ENCODE measurements around the gene BBS9.
"Not testable (repeated sequence)": the region's sequence is repeated elsewhere in the genome, so short reads cannot be mapped to it uniquely, and the experiment has no call there.

BBS9 gene

DNA sequence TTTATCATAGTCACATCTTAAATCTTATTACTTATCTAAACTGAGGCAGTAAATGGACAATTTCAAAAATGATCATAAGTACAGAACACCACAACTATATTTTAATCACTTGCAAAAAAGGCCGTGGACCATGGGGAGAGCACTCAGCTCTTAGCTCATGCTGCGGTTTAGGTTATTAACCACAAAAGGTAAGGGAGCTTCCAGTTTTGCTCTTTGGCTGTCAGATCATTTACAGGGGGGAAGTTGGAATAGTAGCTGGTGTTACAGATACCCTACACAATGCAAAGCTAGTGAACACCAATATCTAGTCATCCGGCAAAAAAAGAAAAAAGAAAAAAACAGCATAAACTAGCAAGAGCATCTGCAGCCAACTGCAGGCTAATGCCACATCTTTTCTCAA, 147.0 kb downstream of the BBS9 start:
- DNase-seq (ENCODE audit: low spot score): no peak

DNA sequence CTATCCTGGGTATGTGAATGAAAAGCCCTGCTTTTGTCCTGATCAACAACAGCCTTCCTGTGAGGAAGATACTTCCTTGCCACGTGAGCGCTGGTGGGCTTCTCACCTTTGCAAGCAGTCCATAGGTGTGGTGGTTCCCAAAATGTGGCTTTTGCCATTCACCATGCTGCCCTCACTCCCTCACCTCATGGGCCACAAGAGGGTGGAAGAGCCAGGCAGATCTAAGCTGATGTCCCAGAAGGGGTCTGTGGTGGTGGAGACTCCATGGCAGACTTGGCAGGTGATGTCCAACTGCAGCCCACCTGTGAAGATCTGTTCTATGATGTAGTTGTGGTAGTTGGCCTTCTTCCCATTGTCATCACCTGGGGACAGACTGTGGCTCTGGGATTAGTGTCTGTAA, 147.4 kb downstream of the BBS9 start:
- DNase-seq (ENCODE audit: low spot score): no peak

DNA sequence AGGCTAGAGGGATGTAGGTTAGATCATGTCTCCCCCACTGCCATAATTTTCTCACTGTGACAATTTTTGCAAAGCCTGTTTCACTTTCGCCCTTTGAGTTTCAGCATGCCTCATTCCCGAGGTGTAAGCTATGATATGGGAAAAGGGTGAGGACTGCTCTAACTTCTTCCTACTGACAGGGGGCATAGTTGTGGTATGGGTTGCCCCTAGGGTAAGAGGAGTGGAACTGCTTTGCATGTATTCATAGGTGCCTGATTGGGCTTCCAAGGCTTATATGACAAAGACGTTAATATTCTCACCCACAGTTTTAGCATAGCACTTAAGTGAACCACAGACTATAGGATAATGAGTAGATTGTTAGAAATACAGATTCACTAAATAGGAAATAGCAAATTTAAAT, 148.7 kb downstream of the BBS9 start:
- no peak for DNase-seq (ENCODE audit: low spot score)

DNA sequence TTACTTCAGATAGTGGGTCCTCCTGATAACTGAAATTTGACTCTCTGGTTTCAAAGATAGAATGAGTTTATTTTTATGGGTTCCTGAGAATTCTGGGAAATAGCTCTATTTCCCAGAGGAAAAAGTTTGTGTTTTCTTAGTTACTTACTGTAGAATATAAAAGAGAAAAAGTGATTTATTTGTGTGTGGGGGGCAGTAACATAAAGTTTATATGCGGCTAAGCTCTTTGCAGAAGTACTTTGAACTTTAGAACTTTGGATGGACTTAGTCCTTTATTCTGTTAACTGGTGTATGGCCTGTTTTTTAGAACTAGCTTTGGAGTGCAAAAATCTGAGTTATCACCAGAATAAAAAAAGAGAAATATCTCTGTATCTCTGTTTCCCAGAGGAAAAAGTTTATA, 157.1 kb downstream of the BBS9 start:
- DNase-seq (ENCODE audit: low spot score): no peak

DNA sequence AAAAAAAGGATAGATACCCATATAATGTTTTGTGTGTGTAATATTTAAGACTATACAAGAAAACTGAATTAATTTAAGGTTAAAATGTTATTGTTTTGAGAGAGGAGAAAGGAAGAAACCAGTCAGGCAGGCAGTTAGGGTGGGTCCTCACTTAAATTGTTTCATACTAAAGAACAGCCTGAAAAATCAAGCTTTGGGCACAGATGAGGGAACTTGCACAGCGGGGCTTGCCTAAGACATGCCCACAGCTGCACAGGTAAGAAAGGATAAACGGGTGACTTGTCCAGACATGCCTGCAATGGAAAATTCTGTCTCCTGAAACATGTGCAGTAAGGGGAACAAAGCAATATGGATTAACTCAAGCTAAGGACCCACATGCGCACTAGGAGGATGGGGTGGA, 158.4 kb downstream of the BBS9 start:
- no peak for DNase-seq (ENCODE audit: low spot score)

DNA sequence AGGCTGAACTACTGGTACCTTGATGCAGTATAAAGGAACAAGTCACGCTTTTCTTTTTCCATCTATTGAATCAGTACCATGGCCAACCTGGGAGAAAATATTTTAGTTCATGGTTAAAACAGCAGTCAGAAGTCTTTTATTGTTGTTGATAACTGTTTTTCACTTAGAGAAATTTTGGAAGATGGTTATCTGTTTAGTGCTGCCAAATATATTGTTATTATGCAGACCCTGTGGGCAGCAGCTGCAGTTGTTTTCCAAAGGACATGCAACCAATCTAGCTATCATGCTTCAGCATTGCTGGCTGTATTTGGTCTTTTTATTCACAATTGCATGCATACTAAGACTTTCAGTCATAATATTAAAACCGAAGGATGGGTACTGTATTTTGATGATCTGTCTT, 169.5 kb downstream of the BBS9 start:
- DNase-seq (ENCODE audit: low spot score): no peak

DNA sequence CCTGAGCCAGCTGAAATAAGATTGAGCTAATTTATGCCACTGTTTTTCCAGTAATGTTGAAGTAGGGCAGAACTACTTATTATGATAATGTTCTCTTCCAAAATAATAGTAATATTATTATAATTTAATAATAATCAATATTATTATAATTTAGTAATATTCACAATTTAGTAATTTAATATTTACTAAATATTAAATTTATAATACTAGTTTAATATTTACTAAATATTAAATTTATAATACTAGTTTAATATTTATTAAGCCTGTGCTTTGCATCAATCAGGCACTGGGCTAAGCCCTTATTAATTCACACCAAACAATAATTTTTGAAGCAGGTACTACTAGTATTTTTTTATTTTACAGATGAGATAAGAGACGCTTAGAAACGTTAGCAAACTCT, 170.1 kb downstream of the BBS9 start:
- DNase-seq (ENCODE audit: low spot score): no peak

DNA sequence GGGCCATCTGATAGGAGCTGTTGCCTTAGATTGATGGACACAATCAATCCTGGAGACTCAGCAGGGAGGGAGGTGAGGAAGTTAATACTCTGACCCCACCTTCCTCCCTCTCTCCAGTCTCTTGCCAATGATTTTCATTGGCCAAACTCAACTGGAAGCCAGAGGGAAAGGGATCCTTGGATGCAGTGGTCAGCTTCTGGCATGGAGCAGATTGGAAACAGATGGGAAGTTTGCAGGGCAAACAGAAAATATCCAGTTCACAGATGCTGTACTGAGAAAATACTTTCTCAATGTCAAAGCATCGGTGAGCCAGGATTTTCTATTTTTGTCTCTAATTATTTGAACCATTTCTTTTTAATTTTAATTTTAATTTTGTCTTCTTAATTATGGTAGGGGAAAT, 170.8 kb downstream of the BBS9 start:
- DNase-seq (ENCODE audit: low spot score): no peak

DNA sequence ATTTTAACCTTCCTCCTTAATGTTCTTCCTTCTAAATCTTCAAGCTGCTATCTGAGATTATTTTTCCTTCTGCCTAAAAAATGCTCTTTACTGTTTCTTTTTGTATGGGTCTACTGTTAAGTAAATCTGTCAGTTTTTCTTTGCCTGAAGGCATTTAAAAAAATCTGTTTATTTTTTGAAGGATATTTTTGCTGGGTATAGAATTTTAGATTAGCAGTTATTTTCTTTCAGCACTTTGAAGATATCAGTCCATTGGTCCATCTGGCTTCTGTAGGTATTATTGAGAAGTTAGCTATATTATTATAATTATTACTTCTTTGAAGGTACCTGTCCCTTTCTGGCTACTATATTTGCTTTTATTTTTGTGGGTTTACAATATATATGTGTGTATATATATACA, 171.4 kb downstream of the BBS9 start:
- DNase-seq (ENCODE audit: low spot score): no peak

DNA sequence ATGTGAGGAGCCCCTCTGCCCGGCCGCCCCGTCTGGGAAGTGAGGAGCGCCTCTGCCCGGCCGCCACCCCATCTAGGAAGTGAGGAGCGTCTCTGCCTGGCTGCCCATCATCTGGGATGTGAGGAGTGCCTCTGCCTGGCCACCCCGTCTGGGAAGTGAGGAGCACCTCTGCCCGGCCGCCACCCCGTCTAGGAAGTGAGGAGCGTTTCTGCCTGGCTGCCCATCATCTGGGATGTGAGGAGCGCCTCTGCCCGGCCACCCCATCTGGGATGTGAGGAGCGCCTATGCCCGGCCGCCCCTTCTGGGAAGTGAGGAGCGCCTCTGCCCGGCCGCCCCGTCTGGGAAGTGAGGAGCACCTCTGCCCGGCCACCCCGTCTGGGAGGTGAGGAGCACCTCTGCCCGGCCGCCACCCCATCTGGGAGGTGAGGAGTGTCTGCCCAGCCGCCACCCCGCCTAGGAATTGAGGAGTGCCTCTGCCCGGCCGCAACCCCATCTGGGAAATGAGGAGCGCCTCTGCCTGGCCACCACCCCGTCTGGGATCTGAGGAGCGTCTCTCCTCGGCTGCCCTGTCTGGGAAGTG, 174.7 kb downstream of the BBS9 start:
- DNase-seq (ENCODE audit: low spot score): not testable (repeated sequence)

DNA sequence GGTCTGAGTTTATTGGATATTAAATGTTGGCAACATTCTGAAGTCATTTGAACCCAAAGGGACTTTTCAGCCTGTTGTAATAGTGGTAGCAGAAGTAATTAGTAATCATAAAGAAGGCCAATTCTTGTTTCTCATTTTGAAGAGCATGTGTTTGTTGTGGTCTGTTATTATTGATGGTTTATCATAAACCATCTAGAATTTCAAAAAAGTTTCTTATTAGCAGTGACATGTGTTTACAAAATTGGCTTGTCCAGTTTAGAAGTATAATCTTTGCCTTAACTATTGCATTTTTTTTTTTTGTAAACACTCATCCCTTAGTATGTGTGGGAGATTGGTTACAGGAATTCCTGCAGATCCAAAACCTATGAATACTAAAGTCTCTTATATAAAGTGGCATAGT, 177.8 kb downstream of the BBS9 start:
- DNase-seq (ENCODE audit: low spot score): no peak

DNA sequence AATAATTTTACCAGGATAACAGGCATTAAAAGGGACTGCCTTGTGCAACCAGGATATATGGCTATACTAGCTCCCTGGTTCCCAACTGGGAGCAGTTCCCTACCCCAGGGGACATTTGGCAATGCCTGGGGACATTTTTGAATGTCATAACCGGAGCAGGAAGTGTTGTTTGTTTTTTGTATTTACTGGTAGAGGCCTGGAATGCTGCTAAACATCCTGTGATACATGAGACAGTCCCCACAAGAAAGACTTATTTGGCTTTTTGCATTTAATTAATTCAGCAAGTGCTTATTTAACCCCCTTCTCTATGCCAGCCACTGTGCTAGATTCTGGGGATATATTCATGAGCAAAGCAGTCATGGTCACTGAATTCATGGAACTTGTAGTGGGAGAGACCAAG, 181.2 kb downstream of the BBS9 start:
- DNase-seq (ENCODE audit: low spot score): no peak

DNA sequence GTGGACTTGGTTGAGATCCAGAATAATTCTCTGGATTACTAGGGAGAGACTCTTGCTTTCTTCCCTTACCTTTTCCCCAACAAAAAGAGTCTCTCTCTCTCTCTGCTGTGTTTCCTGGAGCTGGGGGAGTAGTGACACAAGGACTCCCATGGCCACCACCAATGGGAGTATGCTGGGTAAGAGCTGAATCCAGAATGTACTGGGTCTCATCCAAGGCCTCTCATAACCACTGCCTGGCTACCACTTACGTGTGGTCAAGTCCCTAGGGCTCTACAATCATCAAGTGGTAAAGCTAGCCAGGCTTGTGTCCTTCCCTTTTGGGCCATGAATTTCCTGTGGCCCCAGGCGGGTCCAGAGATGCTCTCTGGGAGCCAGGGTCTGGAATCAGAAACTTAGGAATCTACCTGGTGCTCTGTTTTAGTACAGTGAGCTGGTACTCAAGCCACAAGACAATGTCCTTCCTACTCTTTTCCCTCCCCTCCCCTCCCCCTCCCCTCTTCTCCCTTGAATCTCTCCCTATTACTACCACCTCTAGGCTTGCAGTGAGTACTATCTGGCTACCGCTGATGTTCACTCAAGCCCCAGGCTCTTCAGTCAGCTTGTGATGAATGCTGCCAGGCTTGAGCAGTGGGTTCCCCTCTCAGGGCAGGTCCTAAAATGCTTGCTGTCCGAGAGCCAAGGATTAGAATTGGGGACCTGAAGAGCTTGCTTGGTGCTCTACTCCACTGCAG, 196.6 kb downstream of the BBS9 start:
- no peak for DNase-seq (ENCODE audit: low spot score)

DNA sequence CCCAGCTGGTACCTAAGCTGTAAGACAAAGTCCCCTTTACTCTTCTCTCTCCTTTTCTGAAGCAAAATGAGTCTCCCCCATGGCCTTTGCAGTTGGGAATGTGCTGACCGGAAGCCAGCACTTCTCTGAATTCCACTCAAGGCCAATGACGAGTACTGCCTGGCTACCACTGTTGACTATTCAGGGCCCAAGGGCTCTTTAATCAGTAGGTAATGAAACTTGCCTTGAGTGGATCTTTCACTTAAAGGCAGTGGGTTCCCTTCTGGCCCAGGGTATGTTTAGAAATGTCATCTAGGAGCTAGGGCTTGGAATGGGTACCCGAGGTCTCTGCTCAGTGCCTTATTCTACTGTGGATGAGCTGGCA, 197.1 kb downstream of the BBS9 start:
- DNase-seq (ENCODE audit: low spot score): no peak

DNA sequence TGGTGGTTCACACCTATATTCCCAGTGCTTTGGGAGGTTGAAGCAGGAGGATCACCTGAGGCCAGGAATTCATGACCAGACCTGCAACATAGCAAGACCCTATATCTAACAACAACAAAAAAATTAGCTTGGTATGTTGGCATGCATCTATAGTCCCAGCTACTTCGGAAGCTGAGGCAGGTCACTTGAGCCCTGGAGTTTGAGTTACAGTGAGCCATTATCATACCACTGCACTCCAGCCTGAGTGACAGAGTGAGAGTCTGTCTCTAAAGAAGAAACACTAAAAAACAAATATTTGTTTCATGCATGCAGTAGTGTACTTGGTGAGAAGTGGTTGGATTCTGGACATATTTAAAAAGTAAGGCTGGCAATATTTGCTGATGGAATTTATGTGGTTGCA, 198.1 kb downstream of the BBS9 start:
- DNase-seq (ENCODE audit: low spot score): no peak

DNA sequence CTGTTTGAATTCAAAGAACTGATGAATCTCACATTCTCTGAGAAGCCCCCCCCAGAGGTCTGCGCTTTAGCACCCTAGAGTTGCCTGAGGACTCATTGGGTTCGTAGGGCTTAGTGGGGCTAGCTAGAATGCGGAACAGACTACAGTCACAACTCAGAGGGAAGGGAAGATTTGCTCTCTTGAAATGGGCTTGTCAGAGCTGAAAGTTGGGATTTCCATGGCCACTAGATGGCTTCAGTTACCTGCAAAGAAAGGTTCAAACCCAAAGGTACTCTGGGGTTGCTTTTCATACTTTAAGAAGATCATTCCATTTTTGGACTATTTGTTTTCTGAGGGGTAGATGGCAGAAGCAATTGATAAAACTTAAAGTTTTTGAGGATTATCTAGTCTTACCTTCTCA, 205.0 kb downstream of the BBS9 start:
- DNase-seq (ENCODE audit: low spot score): no peak

DNA sequence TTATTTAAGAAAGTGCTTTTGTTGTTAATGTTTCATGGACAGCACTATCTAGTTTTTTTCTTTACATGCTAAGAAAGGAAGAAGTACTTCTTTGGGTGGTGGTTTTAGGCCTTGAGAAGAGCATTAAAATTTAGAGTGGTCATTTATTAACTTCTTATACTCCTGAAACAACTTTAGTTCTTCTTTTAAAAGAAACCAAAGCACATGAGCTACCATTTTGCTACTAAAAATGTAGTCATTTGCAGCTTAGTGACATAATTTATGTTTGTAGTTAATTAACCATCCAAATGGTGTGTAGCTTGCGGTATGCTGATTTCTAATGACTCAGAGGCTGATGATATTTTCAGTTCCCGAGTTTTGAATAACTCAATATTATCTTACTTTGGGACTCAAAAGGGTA, 207.5 kb downstream of the BBS9 start:
- no peak for DNase-seq (ENCODE audit: low spot score)

DNA sequence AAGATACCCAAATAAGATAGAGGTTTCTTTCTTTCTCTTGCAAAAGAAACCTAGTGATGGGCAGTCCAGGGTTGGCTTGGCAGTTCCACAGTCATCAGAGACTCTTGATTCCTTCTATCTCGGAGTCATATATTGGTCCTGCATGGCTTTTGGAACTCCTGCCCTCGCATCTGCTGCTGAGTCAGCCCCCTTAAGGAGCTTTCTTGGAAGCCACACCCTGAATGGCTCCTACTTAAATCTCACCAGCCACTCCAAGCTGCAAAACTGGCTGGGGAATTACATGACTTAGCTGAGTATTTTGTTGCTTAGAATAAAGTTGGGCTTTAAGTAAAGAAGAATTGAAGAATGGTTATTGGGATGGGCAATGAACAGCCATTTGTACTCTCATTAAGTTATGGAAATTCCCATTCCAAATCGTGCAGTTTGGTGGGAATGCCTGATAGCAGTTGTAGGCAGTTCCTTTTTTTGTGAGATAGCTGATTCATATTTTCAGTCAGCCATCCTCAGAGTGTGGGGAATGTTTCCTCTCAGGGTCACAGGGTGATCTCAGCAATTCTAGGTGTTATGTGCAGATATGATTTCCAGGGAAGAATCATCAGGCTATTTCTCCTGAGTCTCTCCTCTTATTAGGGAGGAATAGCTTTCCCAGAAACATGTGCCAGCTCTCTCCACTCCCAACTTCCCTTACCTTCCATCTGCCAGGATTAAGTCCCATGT, 209.9 kb downstream of the BBS9 start:
- DNase-seq (ENCODE audit: low spot score): no peak

DNA sequence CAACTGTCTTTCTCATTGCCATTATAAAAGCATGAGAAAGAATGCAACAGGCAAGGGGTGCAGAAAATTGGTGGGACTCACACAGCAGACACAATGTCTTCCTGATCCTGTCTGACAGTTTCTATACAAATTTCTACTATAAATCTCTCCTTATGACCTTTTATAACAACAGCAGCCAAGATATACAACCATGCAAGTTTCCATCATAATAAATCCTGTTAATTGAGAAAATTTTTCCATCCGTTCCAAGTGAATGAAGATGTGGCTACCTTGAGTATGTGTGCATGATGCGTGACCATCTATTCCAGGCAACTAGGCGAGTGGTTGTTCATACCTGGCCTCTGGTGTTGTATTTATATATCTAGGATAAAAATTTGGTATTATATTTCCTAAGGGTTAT, 216.7 kb downstream of the BBS9 start:
- DNase-seq (ENCODE audit: low spot score): no peak

DNA sequence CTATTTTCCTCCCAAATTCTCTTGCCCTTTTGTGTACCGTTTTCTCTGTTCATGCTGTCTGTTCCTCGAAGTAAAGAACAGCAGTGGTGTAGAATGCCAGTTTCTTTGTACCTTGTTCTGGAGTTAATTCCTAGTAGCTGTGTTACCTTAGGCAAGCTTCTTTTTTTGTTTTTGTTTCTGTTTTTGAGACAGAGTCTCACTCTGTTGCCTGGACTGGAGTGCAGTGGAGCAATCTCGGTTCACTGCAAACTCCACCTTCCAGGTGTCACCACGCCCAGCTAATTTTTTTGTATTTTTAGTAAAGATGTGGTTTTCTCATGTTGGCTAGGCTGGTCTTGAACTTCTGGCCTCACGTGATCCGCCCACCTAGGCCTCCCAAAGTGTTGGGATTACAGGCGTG, 221.2 kb downstream of the BBS9 start:
- DNase-seq (ENCODE audit: low spot score): no peak

DNA sequence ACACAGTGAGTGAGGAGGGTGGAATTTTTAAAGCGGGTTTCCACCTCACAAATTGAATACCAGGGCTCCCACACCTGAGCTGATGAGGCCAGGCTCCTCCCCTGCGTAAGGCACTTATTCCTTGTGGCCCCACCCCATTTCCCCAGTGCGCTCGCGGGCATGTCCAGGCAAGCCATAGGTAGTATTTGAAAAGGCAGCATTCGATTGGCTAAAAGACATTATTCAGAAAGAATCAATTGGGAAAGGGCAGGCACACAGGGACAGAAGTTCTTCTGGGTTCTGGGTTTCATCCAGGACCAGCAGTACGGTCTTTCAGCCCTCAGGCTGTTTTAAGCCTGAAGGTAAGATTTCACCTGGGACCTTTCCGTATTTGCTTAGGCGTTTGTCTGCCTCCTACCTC, 222.3 kb downstream of the BBS9 start:
- no peak for DNase-seq (ENCODE audit: low spot score)

DNA sequence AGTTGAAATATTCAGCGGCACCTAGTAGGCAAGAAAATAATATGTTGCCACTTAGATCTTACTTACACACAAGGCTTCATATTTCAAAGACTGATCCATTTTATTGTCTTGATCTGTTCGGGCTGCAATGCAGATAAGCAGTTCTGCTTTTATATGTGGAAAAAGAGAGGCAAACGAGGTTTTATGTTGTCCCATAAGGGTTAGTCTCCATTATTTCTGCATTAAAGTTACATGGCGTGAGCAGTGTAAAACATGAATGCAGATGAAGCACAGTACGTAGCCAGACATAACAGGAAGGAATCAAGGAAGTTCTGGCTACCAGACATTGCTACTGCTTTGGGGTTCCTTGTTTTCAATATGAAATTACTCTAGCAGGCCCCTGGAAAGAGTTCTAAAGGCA, 224.8 kb downstream of the BBS9 start:
- no peak for DNase-seq (ENCODE audit: low spot score)

DNA sequence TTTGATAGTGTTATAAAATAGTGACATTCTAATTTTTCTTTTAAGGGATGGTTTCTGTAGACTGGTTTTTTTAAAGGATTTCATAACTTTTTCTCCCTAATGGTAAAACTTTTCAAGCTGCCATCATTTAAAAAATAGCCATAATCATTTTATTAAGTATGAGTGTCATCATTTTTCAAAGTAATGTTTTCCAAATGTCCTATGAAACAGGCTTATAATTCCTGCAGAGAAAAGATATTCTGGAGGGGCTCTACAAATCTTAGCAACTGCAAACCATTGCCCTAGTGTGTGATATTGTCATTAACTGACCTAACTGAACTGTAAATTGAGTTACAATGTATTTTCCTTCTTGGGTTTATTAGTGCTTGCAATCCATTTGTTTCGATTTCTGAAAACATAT, 226.0 kb downstream of the BBS9 start:
- no peak for DNase-seq (ENCODE audit: low spot score)

DNA sequence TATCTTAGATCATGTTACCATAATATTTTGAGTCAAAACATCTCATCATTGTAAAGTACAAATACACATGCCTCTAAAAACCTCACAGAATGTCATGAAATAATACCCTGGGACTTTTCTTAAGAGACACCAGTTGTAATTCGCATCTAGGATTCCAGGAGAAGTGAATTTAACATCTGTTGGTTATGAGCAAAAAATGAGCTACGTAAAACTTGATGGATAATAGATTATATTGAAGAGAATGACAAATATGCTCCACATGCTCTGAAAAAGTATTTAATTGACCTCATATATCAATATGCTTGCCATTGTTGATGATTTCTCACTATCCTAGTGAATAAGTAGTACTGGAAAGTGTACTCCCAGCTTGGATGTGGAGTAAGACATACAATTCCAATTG, 227.0 kb downstream of the BBS9 start:
- no peak for DNase-seq (ENCODE audit: low spot score)
